Parathyroid adenoma (tissue), 2 donors: ENCODE results near the gene FTCDNL1.

Experiments used
- H2AFZ ChIP-seq: fragments of 300-600 bp; sonication (generic); one replicate; pipeline ENCODE4 v1.7.0; 2017; ENCODE audit warnings: antibody characterized with exemption, mild to moderate bottlenecking
- H3K27ac ChIP-seq: fragments of 300-600 bp; sonication (generic); one replicate; pipeline ENCODE4 v1.7.0; 2017
- H3K27me3 ChIP-seq: fragments of 300-600 bp; sonication (generic); one replicate; pipeline ENCODE4 v1.7.0; 2017; ENCODE audit warnings: low read length; ENCODE audit not compliant: control insufficient read depth, insufficient read depth
- H3K36me3 ChIP-seq: fragments of 300-600 bp; sonication (generic); one replicate; pipeline ENCODE4 v1.7.0; 2017; ENCODE audit warnings: low read length; ENCODE audit not compliant: control insufficient read depth, insufficient read depth
- H3K4me1 ChIP-seq: fragments of 300-600 bp; sonication (generic); one replicate; pipeline ENCODE4 v1.7.0; 2017; ENCODE audit warnings: control low read depth
- H3K4me2 ChIP-seq: fragments of 300-600 bp; sonication (generic); one replicate; pipeline ENCODE4 v1.7.0; 2017; ENCODE audit warnings: low read length
- H3K4me3 ChIP-seq: fragments of 300-600 bp; sonication (generic); one replicate; pipeline ENCODE4 v1.7.0; 2017; ENCODE audit warnings: low read depth, low read length
- H3K79me2 ChIP-seq: fragments of 300-600 bp; sonication (generic); one replicate; pipeline ENCODE4 v1.7.0; 2017; ENCODE audit warnings: control low read depth
- H3K9ac ChIP-seq: fragments of 300-600 bp; sonication (generic); one replicate; pipeline ENCODE4 v1.7.0; 2017; ENCODE audit warnings: mild to moderate bottlenecking
- H3K9me3 ChIP-seq: fragments of 300-600 bp; sonication (generic); one replicate; pipeline ENCODE4 v1.7.0; 2017; ENCODE audit warnings: low read length; ENCODE audit not compliant: control insufficient read depth
- TF ChIP-seq, protein P1 (sequence below): fragments of 300-600 bp; sonication (generic); IDR thresholded peaks from one replicate; pipeline ENCODE4 v1.7.0; 2017; ENCODE audit warnings: antibody characterized with exemption, mild to moderate bottlenecking
- donor health status: primary hyperparathyroidism.

FTCDNL1 gene

GRCh38 chr2:199713746-199714145 is 137.2 kb downstream of the FTCDNL1 start:
- H3K4me2 ChIP-seq, result no peak overlapping the region
- TF ChIP-seq, protein P1, sequence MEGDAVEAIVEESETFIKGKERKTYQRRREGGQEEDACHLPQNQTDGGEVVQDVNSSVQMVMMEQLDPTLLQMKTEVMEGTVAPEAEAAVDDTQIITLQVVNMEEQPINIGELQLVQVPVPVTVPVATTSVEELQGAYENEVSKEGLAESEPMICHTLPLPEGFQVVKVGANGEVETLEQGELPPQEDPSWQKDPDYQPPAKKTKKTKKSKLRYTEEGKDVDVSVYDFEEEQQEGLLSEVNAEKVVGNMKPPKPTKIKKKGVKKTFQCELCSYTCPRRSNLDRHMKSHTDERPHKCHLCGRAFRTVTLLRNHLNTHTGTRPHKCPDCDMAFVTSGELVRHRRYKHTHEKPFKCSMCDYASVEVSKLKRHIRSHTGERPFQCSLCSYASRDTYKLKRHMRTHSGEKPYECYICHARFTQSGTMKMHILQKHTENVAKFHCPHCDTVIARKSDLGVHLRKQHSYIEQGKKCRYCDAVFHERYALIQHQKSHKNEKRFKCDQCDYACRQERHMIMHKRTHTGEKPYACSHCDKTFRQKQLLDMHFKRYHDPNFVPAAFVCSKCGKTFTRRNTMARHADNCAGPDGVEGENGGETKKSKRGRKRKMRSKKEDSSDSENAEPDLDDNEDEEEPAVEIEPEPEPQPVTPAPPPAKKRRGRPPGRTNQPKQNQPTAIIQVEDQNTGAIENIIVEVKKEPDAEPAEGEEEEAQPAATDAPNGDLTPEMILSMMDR, result no peak
- no peak overlapping the region for H3K27ac ChIP-seq
- no peaks in the 10 kb centered on the region for H3K36me3 ChIP-seq
- no peaks in the 10 kb centered on the region for H3K4me1 ChIP-seq
- H3K4me3 ChIP-seq, result no peak overlapping the region
- H3K27me3 ChIP-seq, result no peaks in the 10 kb centered on the region
- no peak overlapping the region for H3K9ac ChIP-seq
- H3K79me2 ChIP-seq, result no peaks in the 10 kb centered on the region
- no peaks in the 10 kb centered on the region for H3K9me3 ChIP-seq
- H2AFZ ChIP-seq, result no peak overlapping the region

- H3K9me3 ChIP-seq, result no peaks in the 10 kb centered on the region
- H3K79me2 ChIP-seq, result no peaks in the 10 kb centered on the region
- no peak overlapping the region for H3K4me2 ChIP-seq
- no peaks in the 10 kb centered on the region for H3K27me3 ChIP-seq
- H3K27ac ChIP-seq, result no peak overlapping the region
- H2AFZ ChIP-seq, result no peak overlapping the region
- no peak overlapping the region for H3K9ac ChIP-seq
- no peak overlapping the region for H3K4me3 ChIP-seq
- no peaks in the 10 kb centered on the region for H3K4me1 ChIP-seq
- TF ChIP-seq, protein P1, result no peak
- no peaks in the 10 kb centered on the region for H3K36me3 ChIP-seq
Observed at GRCh38 chr2:199710551-199710950, 140.4 kb downstream of the FTCDNL1 start.
